Left lung (tissue), 10 donors: ENCODE data around the gene KRTAP19-5. TPM values are rescaled to one million over a fixed set of nuclear protein-coding genes. Genes with fewer than 3 reads are reported as not detected.

Experiments
- ATAC-seq: fragments of 200-7000 bp; cut with Tn5 transposase; one replicate; pipeline ENCODE4 v1.9.1; 2020; ENCODE audit warnings: moderate library complexity
- DNase-seq, 4 donors: peaks; one replicate each; pipeline ENCODE4 v3.0.0-alpha.2; 2013 to 2020
- H3K27ac ChIP-seq, 2 donors: fragments of 200-600 bp; sonication (generic) in 1 of 2; one replicate each; pipeline versions ENCODE4 v1.5.0 to v1.8.0; 2020 to 2021
- H3K27me3 ChIP-seq, 2 donors: fragments of 200-600 bp; sonication (generic) in 1 of 2; one replicate each; pipeline versions ENCODE4 v1.5.0 to v1.8.0; 2020 to 2021
- H3K36me3 ChIP-seq, 2 donors: fragments of 200-600 bp; sonication (generic) in 1 of 2; one replicate each; pipeline versions ENCODE4 v1.5.0 to v1.8.0; 2020 to 2021
- H3K4me1 ChIP-seq, 2 donors: fragments of 200-600 bp; one replicate each; pipeline ENCODE4 v1.8.0; 2021
- H3K4me3 ChIP-seq, 2 donors: fragments of 200-600 bp; sonication (generic) in 1 of 2; one replicate each; pipeline versions ENCODE4 v1.5.0 to v1.8.0; 2020 to 2021; ENCODE audit warnings: mild to moderate bottlenecking in 1 of 2
- H3K9me3 ChIP-seq, 2 donors: fragments of 200-600 bp; sonication (generic) in 1 of 2; one replicate each; pipeline versions ENCODE4 v1.5.0 to v1.8.0; 2020 to 2021
- CTCF ChIP-seq, 2 donors: fragments of 200-600 bp; sonication (generic) in 1 of 2; IDR thresholded peaks; one replicate each; pipeline versions ENCODE4 v1.5.0 to v1.8.0; 2021; ENCODE audit warnings: antibody characterized with exemption in 2 of 2
- intact Hi-C, 2 donors: fragments of 100-400 bp; cut with DNase I; formaldehyde crosslinking; loops; one replicate each; pipeline versions ENCODE4 v1.11.2 to v1.14.2; 2022
- polyA plus RNA-seq, 6 donors: library from polyadenylated mRNA; unstranded; fragments of 120-200 nt; gene quantifications; one replicate each; pipeline ENCODE4 v1.2.1, GENCODE V29; 2013; ENCODE audit not compliant: insufficient read length in 6 of 6
- total RNA-seq, 2 donors: library from RNA; stranded (reverse); fragmentation: NEBNext Ultra II Directional; extraction: Animal tissue kit (Norgen Biotek cat#: 25700); gene quantifications; one replicate each; pipeline ENCODE4 v1.2.1, GENCODE V29; 2021
- donor health status: DM: no; HTN: yes; CAD: no.
- donor health status: DM: no; HTN: no; CAD: no.

The KRTAP19-5 gene
- total and polyA plus RNA-seq, 8 donors = not detected

GRCh38 chr21:30497065-30497464 is 4.9 kb downstream of the KRTAP19-5 start, which contains the start of gene KRTAP19-4:
KRTAP19-4 (minus strand) TSS chr21:30497165; CDS start chr21:30497110, 55 bp downstream.
- ATAC-seq (no peak), DNase-seq (no peak)
- intact Hi-C loops = no loop called here
- Histone ChIP-seq H3K36me3 (no peaks in the 10 kb centered on the region), H3K9me3 (peaks cover 0 to 11% of the 10 kb centered on the region in 2 donors), H3K4me1 (no peaks in the 10 kb centered on the region), H3K27me3 (no peaks in the 10 kb centered on the region), H3K4me3 (no peak within 1 kb of the TSS), H3K27ac (no peak within 1 kb of the TSS)
- no peak for TF ChIP-seq CTCF (IDR thresholded peaks at IDR 0.05)

- no peak for DNase-seq
- no peak within 1 kb of the TSS for H3K4me3 ChIP-seq
- peaks cover 0 to 16% of the 10 kb centered on the region in 2 donors for H3K9me3 ChIP-seq
- intact Hi-C loops = no loop called here
- TF ChIP-seq CTCF (IDR thresholded peaks at IDR 0.05) = no peak
- H3K36me3 ChIP-seq = no peaks in the 10 kb centered on the region
- H3K27me3 ChIP-seq = no peaks in the 10 kb centered on the region
- no peak for ATAC-seq
- H3K4me1 ChIP-seq = no peaks in the 10 kb centered on the region
- no peak within 1 kb of the TSS for H3K27ac ChIP-seq
Observed at GRCh38 chr21:30491963-30492428, 9.9 kb downstream of the KRTAP19-5 start, which contains the start of gene KRTAP19-3. KRTAP19-3 (minus strand) TSS chr21:30492013; CDS start chr21:30491957, 56 bp downstream.

GRCh38 chr21:30487336-30487735 is 14.6 kb downstream of the KRTAP19-5 start, which contains the start of gene KRTAP19-2:
KRTAP19-2 (minus strand) TSS chr21:30487436; CDS start chr21:30487348, 88 bp downstream.
- no peak for DNase-seq
- Histone ChIP-seq H3K4me1 (no peaks in the 10 kb centered on the region), H3K27ac (no peak within 1 kb of the TSS), H3K9me3 (peaks cover 0 to 15% of the 10 kb centered on the region in 2 donors), H3K4me3 (no peak within 1 kb of the TSS), H3K27me3 (no peaks in the 10 kb centered on the region), H3K36me3 (no peaks in the 10 kb centered on the region)
- ATAC-seq = no peak
- intact Hi-C loops = no loop called here
- no peak for TF ChIP-seq CTCF (IDR thresholded peaks at IDR 0.05)

GRCh38 chr21:30486180-30486579 is 15.8 kb downstream of the KRTAP19-5 start:
- Histone ChIP-seq H3K4me1 (no peaks in the 10 kb centered on the region), H3K4me3 (no peak overlapping the region), H3K27me3 (no peaks in the 10 kb centered on the region), H3K27ac (no peak overlapping the region), H3K36me3 (no peaks in the 10 kb centered on the region), H3K9me3 (peaks cover 0 to 15% of the 10 kb centered on the region in 2 donors)
- DNase-seq (no peak), ATAC-seq (no peak)
- no peak for TF ChIP-seq CTCF (IDR thresholded peaks at IDR 0.05)
- intact Hi-C loops = no loop called here

GRCh38 chr21:30482130-30482529 is 19.8 kb downstream of the KRTAP19-5 start:
- no peak for ATAC-seq
- no peak for TF ChIP-seq CTCF (IDR thresholded peaks at IDR 0.05)
- intact Hi-C loops = no loop called here
- DNase-seq = no peak
- Histone ChIP-seq H3K4me1 (no peaks in the 10 kb centered on the region), H3K27me3 (no peaks in the 10 kb centered on the region), H3K9me3 (peaks cover 0 to 12% of the 10 kb centered on the region in 2 donors), H3K4me3 (no peak overlapping the region), H3K27ac (no peak overlapping the region), H3K36me3 (no peaks in the 10 kb centered on the region)
